TTC549 (cell line): ENCODE results near the gene ZNF497.
"Not testable (repeated sequence)": the region's sequence is repeated elsewhere in the genome, so short reads cannot be mapped to it uniquely, and the experiment has no call there.

Experiments used
- FAIRE-seq: peaks from 2 replicates; lab custom pipeline; 2012; peaks lifted over from hg19 to GRCh38; lab: Jason Lieb, UNC

ZNF497 gene

DNA sequence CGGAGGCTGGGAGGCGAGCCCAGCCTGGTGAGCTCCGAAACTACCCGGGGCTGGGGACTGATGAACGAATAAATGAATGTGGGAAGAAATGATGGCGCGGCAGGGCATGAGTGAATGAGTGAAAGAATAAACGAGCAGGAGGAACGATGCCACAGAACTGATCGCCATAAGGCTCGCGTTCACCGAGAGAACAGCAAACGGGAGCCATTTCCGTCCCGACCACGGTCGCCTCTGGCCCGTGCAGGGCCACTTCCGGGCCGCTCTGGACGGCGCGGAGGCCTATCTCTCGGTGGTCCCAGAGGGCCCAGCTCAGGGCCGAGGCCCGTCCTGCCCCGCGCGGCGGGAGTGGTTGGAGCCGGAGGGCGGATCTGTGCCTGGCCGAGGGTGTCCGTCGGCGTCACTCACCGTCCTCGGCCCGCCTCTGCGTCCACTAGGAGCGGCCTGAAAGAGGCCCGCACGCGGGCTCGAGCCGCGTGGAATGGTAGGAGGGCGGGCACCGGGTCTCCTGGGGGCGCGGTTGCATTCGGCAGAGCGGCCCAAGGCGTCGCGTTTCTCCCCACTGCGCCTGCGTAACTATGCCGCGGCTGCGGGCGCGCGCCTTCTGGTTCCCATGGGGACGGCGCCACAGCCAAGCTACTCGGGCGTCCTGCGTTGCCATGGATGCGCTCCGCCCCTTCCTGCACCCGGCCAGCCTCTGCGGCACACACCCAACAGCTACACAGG lies at the start of gene ZNF497:
TSS of gene ZNF497 (minus strand) at position 480 of the 723 bp plus-strand sequence. CDS start 5,116 bp downstream, outside the sequence.
- peak; percentile 15 for FAIRE-seq

DNA sequence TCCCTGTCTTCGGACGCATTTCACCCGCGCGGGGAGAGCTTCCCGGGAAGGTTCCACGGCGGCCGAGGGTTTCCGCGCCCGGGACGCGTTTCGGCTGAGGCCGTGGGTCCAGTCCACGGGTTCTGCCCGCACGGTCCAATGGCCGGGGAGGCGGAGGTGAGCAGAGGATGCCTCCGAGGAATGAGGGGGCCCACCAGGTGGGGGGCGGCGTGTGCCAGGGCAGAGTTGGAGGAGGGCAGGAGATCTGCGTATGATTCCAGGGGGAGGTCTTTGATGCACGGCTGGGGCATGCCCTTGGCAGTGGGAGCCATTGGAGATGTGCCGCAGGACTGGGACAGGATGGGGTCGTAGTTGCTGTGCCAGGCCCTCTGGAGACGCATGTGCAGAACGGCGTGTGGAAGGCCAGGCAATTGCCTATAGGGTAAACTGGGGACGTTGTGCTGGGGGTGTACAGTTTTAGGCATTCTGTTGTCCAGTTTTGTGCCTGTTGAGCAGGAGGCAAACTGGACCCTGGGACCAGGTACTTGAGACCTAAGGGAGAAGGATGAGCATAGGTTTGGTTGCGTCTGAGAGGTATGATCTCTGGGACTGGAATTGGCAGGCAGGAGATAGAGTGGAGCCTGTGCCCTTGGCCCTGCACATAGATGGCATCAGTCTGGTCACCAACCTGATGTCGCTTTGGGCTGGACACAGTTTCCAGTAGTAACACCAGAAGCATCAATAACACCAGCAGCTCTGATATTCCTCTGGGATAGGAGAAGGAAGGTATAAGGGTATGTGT lies 46.6 kb upstream of the ZNF497 start:
- no peak for FAIRE-seq

DNA sequence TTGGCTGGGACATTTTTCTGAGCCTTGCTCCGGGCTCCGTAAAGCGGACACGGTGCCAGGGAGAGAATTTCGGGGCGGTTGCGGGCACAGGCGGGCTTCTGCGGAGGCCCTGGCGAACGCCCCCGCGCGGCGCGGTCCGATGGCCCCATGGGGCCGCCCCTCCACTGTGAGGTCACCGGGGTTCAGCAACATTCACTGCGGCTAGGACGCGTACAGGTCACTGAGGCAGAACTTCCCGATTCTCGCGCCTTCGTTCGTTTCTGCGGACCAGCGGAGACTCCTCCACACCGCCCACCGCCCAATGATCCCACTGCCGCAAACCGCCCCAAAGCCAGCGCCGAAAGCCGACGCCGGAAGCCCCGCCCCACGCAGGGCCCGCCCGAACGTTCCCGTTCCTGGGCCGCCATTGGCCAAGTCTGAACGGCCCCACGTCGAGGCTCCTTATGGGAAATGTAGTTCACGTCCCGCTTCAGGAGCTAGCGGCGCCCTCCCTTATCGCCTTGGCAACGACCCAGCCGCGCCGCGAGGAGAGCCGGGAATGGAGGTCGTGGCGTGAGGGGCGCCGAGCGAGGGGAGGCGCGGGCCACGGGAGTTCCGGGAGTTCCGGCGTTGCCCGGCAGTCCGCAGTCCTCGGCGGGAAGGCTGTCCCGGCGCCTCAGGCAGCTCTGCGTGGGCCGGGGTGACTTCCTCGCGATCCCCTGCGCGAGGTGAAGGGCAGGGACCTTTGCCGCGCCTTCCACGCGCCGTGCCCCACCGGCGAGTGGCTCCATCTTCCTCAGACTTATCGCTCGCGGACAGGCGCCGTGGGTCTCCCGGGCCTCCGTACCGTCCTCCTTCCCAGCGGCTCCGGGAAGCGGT lies 45.8 kb upstream of the ZNF497 start, which contains the start of gene ZNF584:
TSS of gene ZNF584 (plus strand) at position 498 of the 858 bp plus-strand sequence. CDS start 499 bp downstream, outside the sequence.
- FAIRE-seq, result no peak

- FAIRE-seq, result no peak
Measured at GRCh38 chr19:58407658-58408151, 45.2 kb upstream of the ZNF497 start.

DNA sequence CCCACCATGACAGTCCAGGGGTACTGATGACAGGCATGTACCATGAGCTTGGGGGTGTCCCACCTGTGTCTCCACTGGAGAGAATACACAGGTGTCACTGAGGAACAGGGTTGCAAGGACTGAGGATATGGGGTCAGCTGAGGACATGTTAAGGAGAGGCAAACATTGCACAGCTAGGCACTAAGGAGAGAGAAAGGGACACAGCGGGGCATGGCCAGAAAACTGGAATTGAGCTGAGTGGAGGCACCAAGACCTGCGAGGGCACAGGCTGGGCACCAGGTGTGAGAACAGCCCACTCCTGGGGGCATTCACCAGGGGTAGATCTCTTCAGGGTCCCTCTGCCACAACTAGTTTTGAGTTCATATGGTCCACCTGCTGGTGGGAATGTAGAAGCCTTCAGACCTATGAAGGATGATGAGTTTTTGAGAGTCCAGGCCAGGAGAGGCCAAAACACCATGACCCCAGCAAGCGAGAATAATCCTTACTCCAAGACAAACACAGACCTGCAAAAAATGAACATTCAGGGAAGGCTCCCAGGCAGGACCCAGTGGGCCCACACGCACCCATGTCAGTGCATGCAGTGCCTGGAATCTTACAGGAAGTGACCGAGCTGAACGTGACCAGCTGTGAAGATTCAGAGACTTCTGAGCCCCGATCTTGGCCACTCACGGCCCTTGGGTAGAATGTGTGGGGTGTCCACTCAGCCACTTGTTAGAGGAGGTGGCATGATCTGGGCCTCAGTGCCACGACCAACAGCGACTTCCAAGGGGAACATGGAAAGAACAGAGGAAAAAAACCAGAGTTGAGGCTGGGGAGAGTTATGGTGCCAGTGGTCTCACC lies 44.5 kb upstream of the ZNF497 start:
- no peak for FAIRE-seq

GRCh38 chr19:58403920-58404478 lies 41.4 kb upstream of the ZNF497 start:
- not testable (repeated sequence) for FAIRE-seq

GRCh38 chr19:58401840-58402421 lies 39.4 kb upstream of the ZNF497 start:
- no peak for FAIRE-seq

- peak; percentile 95 for FAIRE-seq
Measured at GRCh38 chr19:58400916-58401839, 38.6 kb upstream of the ZNF497 start.

- no peak for FAIRE-seq
Measured at GRCh38 chr19:58400316-58400915, 37.9 kb upstream of the ZNF497 start.

GRCh38 chr19:58399903-58400302 lies 37.4 kb upstream of the ZNF497 start:
- FAIRE-seq, result no peak

DNA sequence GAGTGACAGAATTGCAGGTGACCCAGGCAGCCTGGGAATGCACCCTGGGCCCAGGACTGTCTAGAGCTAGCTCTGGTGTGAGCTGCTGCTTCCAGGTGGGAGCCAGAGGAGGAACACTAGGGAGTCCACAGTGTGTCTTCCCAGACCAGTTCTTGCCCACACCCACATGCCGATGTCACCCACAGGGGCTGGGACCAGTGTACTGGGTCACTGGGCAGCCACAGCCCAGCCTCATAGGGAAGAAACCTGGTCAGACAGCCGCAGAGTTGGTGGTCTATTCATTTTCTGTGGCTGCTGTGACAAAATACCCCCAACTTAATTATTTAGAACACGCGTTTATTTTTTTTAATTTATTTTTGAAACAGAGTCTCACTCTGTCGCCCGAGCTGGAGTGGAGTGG lies 36.0 kb upstream of the ZNF497 start:
- FAIRE-seq, result no peak

DNA sequence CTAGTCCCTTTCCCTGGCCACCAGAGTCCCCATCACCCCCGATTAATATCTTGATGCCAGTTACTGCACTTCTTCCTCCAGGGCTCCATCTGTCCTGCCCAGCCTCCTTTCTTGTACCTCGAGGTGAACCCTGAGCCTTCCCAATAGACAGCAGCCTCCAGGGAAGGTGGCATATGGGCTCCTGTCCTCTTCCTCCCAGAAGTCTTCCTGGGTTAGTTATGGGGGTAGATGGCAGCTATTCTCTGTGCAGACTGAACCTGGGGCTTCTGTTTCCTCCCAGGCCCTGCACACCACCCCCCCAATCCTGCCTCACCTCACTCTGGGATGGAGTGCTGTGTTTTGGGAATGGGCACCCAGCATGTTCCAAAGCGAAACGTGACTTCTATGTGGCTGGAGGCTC lies 35.5 kb upstream of the ZNF497 start:
- FAIRE-seq, result no peak

DNA sequence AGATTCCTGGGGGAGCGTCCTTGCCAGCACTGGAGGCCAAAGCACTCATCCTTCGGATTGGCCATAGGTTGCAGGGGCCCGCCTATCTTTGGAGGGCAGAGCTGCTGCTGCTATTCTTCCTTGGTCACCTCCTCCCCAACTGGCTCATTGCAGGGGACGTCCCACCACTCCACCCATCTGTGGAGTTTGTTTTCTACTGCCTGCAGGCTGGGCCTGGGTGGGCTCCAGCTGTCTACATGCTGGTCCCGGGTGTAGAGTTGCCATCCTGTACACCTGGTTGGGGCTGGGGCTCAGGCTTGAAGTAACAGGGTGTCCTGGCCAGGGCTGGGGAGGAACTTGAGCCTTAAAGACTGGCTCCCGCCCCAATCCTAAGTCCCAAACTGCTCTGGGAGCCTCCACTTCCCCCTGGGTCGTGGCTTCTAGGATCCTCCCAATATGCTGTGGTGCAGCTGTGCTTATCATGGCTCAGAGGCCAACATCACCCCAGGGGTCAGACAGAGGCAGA lies 35.0 kb upstream of the ZNF497 start:
- no peak for FAIRE-seq

DNA sequence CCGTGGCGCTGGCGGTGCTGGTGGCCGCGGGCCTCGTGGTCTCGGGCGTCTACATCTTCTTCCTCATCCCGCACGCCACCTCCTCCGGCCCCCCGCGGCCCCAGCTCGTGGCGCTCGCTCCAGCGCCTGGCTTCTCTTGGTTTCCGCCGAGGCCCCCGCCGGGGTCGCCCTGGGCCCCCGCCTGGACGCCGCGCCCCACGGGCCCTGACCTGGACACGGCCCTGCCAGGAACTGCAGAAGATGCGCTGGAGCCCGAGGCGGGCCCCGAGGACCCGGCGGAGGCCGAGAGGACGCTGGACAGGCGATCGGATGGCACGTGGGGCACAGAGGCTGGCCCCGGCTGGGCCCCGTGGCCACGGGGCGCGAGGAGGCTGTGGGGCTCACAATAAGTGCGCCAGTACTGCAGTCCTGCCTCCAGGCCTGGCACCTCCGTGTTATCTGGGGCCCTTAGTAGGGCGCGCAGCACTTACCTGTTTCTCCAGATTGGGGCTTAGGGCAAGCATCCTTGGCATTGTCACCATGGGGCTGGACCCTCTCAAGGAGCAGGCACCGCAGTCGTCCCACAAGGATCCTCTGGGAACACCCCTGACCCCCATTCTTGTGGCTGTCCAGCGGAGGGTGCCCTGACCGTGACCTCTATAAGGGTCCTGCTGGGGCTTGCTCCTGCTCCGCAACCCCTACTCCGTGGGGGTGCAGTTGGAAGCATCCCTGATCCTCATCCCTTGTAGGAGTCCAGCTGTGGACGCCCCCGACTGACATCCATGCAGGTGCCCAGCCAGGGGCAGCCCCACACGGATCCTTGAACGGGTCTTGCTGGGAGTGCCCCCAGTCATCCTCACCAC lies 34.4 kb upstream of the ZNF497 start:
- no peak for FAIRE-seq

DNA sequence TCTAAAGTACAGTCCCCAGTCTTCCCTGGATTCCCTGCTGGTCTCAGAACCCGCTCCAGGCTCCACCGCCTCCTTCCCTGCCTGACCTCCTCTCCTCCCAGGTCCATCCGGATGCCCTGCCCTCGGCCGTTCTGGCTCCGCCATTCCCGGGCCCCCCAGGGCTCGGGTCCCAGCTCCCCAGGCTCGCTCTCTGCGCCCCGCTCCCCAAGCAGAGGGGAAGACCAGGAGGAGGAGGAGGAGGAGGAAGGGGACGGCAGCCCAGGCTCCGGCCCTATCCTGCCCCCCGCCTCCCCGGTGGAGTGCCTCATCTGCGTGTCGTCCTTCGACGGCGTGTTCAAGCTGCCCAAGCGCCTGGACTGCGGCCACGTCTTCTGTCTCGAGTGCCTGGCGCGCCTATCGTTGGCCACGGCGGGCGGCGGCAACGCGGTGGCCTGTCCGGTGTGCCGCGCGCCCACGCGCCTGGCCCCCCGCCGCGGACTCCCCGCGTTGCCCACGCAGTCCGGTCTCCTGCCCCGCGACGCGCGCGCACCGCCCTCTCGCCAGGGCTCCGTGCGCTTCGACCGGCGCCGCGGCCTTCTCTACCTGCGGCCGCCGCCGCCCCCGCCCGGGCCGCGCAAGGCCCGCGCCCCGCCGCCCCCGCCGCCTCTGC lies 33.6 kb upstream of the ZNF497 start:
- no peak for FAIRE-seq

DNA sequence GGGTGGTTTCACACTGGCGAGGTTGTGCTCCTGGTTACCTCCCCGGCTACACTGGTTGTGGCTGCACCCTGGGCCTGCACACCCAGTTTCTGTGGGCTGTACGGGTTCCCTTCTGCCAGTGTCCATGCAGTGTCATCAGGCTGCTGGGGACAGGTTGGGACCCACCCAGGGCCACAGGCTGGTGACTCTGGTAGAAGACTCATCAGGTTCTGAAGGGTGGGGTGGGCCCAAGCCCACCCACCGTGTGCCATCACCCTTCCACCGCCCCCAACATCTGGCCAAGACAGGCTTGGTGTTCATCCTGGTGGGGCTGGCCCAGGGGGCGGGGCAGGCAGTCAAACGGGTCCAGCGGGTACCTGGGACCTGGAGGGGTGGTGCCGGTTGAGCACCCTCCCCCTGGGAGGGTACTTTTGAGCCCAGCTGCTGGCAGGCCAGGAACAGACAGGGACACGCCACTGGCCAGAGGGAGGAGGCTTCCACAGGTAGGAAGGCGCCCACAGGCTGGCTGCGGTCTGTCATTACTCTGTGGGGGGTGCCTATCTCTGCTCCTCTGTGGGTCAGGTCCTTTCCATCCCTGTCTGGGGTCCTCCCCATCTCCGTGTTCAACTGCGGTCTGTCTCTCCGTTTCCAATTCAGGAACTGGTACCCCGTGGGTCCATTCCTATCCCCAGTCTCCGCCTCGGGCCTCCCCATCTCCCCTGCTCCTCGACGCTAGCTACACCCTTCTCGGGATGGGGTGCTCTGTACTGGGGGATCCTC lies 32.8 kb upstream of the ZNF497 start, which contains the start of gene RNF225:
TSS of gene RNF225 (plus strand) at position 437 of the 759 bp plus-strand sequence. CDS start 434 bp downstream, outside the sequence.
- FAIRE-seq, result no peak

GRCh38 chr19:58394821-58395219 lies 32.3 kb upstream of the ZNF497 start:
- FAIRE-seq, result no peak
